Activated CD4-positive, CD25-positive, alpha-beta regulatory T cell treated with anti-CD3 and anti-CD28 coated beads, Interleukin-2, amount 50 U/mL, for 16 hours (primary cell): ENCODE measurements around the gene KRT33B.

ENCODE experiments used
- DNase-seq: peaks from one replicate; pipeline ENCODE4 v3.0.0-alpha.2; 2020; ENCODE audit warnings: low read depth, low spot score

The KRT33B gene

GRCh38 chr17:41325611-41326010 lies 44.0 kb downstream of the KRT33B start:
- DNase-seq = no peak

GRCh38 chr17:41325126-41325525 lies 44.5 kb downstream of the KRT33B start:
- no peak for DNase-seq

- DNase-seq = no peak
Observed at GRCh38 chr17:41324180-41325075, 45.2 kb downstream of the KRT33B start.

- no peak for DNase-seq
Observed at GRCh38 chr17:41322903-41323895, 46.4 kb downstream of the KRT33B start.

GRCh38 chr17:41322094-41322902 lies 47.3 kb downstream of the KRT33B start:
- DNase-seq = no peak

GRCh38 chr17:41318231-41318630 lies 51.4 kb downstream of the KRT33B start:
- DNase-seq = no peak

GRCh38 chr17:41315814-41316445 lies 53.7 kb downstream of the KRT33B start:
- no peak for DNase-seq

- DNase-seq = no peak
Observed at GRCh38 chr17:41315204-41315794, 54.3 kb downstream of the KRT33B start, which contains the start of gene KRTAP17-1. KRTAP17-1 (minus strand) TSS chr17:41315710; CDS start chr17:41315650, 60 bp downstream.
